Measurements from ENCODE around the gene RAD54L.
"Not testable (repeated sequence)": the region's sequence is repeated elsewhere in the genome, so short reads cannot be mapped to it uniquely, and the experiment has no call there.

DNA sequence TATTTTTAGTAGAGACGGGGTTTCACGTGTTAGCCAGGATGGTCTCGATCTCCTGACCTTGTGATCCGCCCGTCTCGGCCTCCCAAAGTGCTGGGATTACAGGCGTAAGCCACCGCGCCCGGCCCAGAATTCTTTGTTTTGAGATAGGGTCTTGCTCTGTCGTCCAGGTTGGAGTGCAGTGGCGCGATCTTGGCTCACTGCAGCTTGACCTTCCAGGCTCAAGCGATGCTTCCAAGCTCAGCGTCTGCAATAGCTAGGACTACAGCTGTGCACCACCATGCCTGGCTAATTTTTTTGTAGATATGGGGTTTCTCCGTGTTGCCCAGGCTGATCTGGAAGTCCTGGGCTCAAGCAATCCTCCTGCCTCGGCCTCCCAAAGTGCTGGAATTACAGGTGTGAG, 1.4 kb upstream of the RAD54L start:
- TF ChIP-seq ELF4 (IDR thresholded peaks at IDR 0.05); BHLHE40 (IDR thresholded peaks at IDR 0.05; ENCODE audit: borderline replicate concordance); SP1 (IDR thresholded peaks at IDR 0.05); ZNF384 (IDR thresholded peaks at IDR 0.05); LEF1 (IDR thresholded peaks at IDR 0.05; ENCODE audit: borderline replicate concordance); FOXK2 (IDR thresholded peaks at IDR 0.05); L3MBTL2 (conservative IDR thresholded peaks at IDR 0.05); NFRKB (IDR thresholded peaks at IDR 0.05); FOXM1 (IDR thresholded peaks at IDR 0.05; ENCODE audit: borderline replicate concordance): not testable (repeated sequence)

All from HEK293T (cell line).